Activated CD8-positive, alpha-beta T cell treated with anti-CD3 and anti-CD28 coated beads, Interleukin-2, amount 10 ng/mL, durations not matched to agents 7 days and 5 days (primary cell): Measurements from ENCODE around the gene TFRC. TPM values are rescaled to one million over a fixed set of nuclear protein-coding genes. Genes with fewer than 3 reads are reported as not detected.
A peak's percentile ranks its signal among the peaks of the same experiment; 100 is the strongest.

Source experiments
- ATAC-seq: fragments of 150-1000 bp; cut with Tn5 transposase; one replicate; pipeline ENCODE4 v1.10.0; 2021; ENCODE audit warnings: moderate library complexity
- CTCF ChIA-PET: fragments of 350-600 bp; sonication (Branson Sonifier 250); formaldehyde crosslinking; loops from one replicate; lab custom pipeline; 2021; ENCODE audit warnings: antibody characterized with exemption; lab: Charles Lee
- POLR2A ChIA-PET: fragments of 350-600 bp; sonication (Branson Sonifier 250); formaldehyde crosslinking; loops from one replicate; lab custom pipeline; 2021; ENCODE audit warnings: antibody characterized with exemption; lab: Charles Lee
- DNase-seq: peaks from one replicate; pipeline ENCODE4 v3.0.0-alpha.2; 2020
- H3K27ac Mint-ChIP-seq: one replicate; pipeline ENCODE4 v1.8.0; 2021; ENCODE audit warnings: mild to moderate bottlenecking, mixed read lengths
- H3K27me3 Mint-ChIP-seq: one replicate; pipeline ENCODE4 v1.8.0; 2021; ENCODE audit warnings: low read depth, mixed read lengths
- H3K36me3 Mint-ChIP-seq: one replicate; pipeline ENCODE4 v1.8.0; 2021; ENCODE audit warnings: low read depth, mixed read lengths
- H3K4me1 Mint-ChIP-seq: one replicate; pipeline ENCODE4 v1.8.0; 2021; ENCODE audit warnings: low read depth, mixed read lengths
- H3K4me3 Mint-ChIP-seq: one replicate; pipeline ENCODE4 v1.8.0; 2021; ENCODE audit warnings: mild to moderate bottlenecking, mixed read lengths
- H3K9me3 Mint-ChIP-seq: one replicate; pipeline ENCODE4 v1.8.0; 2022; ENCODE audit warnings: mixed read lengths; ENCODE audit not compliant: insufficient read depth
- total RNA-seq, 2 experiments: library from RNA; stranded (reverse); gene quantifications; one replicate each; pipeline ENCODE4 v1.2.3, GENCODE V29; 2021

The TFRC gene
- 100 to 1,000 TPM; 282 to 298 TPM for total RNA-seq

GRCh38 chr3:196081834-196082618 is at the start of gene TFRC:
TFRC (minus strand) TSS chr3:196082090; CDS start chr3:196077099, 4,991 bp downstream.
- Mint-ChIP-seq H3K27me3 (no peaks in the 10 kb centered on the region), H3K4me3 (peak within 1 kb of the TSS; percentile 94), H3K4me1 (peaks cover 47% of the 10 kb centered on the region), H3K36me3 (peaks cover 31% of the 10 kb centered on the region), H3K9me3 (no peaks in the 10 kb centered on the region), H3K27ac (peak within 1 kb of the TSS; percentile 98)
- ATAC-seq (peak; percentile 88), DNase-seq (peak; percentile 96)
- POLR2A ChIA-PET = interaction anchor here (1.2 to 2.4 kb wide), 4 partner anchors 10 to 99 kb away, joined by 3 to 27 read pairs (median 6); no protein-coding TSS in a partner anchor
- CTCF ChIA-PET = interaction anchor here (0.8 to 3.9 kb wide), 5 partner anchors 9 to 98 kb away, joined by 3 to 24 read pairs (median 4); no protein-coding TSS in a partner anchor

GRCh38 chr3:196128172-196128843 is 46.4 kb upstream of the TFRC start:
- Mint-ChIP-seq H3K4me3 (no peak overlapping the region), H3K4me1 (peaks cover 33% of the 10 kb centered on the region), H3K9me3 (no peaks in the 10 kb centered on the region), H3K27ac (peak overlapping the region; percentile 25), H3K27me3 (no peaks in the 10 kb centered on the region), H3K36me3 (peaks cover 2% of the 10 kb centered on the region)
- no peak for DNase-seq
- ChIA-PET CTCF (interaction anchor here (1.3 to 1.6 kb wide), 6 partner anchors 9 to 55 kb away, joined by 3 to 8 read pairs (median 4); no protein-coding TSS in a partner anchor), POLR2A (interaction anchor here (1.1 to 1.7 kb wide), 4 partner anchors 11 to 51 kb away, joined by 4 to 6 read pairs (median 5); no protein-coding TSS in a partner anchor)
- ATAC-seq = no peak

GRCh38 chr3:196127308-196128040 is 45.6 kb upstream of the TFRC start:
- Mint-ChIP-seq H3K4me3 (peak overlapping the region; percentile 25), H3K27ac (peak overlapping the region; percentile 80), H3K36me3 (peaks cover 2% of the 10 kb centered on the region), H3K27me3 (no peaks in the 10 kb centered on the region), H3K9me3 (no peaks in the 10 kb centered on the region), H3K4me1 (peaks cover 42% of the 10 kb centered on the region)
- ChIA-PET CTCF (interaction anchor here (0.9 to 1.6 kb wide), 7 partner anchors 8 to 69 kb away, joined by 3 to 8 read pairs (median 3); no protein-coding TSS in a partner anchor), POLR2A (interaction anchor here (0.6 to 1.7 kb wide), 5 partner anchors 10 to 65 kb away, joined by 3 to 6 read pairs (median 5); no protein-coding TSS in a partner anchor)
- DNase-seq (peak; percentile 56), ATAC-seq (peak; percentile 73)

- ATAC-seq (no peak), DNase-seq (no peak)
- H3K4me3 Mint-ChIP-seq = no peak overlapping the region
- H3K9me3 Mint-ChIP-seq = no peaks in the 10 kb centered on the region
- H3K4me1 Mint-ChIP-seq = peaks cover 66% of the 10 kb centered on the region
- no peak overlapping the region for H3K27ac Mint-ChIP-seq
- H3K27me3 Mint-ChIP-seq = no peaks in the 10 kb centered on the region
- H3K36me3 Mint-ChIP-seq = peaks cover 2% of the 10 kb centered on the region
- POLR2A ChIA-PET = no interaction called here
- CTCF ChIA-PET = no interaction called here
Observed at GRCh38 chr3:196124608-196125007, 42.7 kb upstream of the TFRC start.

GRCh38 chr3:196122688-196123046 is 40.8 kb upstream of the TFRC start:
- Mint-ChIP-seq H3K9me3 (no peaks in the 10 kb centered on the region), H3K27ac (no peak overlapping the region), H3K27me3 (no peaks in the 10 kb centered on the region), H3K4me1 (peaks cover 64% of the 10 kb centered on the region), H3K4me3 (no peak overlapping the region), H3K36me3 (peaks cover 2% of the 10 kb centered on the region)
- POLR2A ChIA-PET = interaction anchor here (2.2 kb wide), 1 partner anchor 57 kb away, joined by 7 read pairs; no protein-coding TSS in a partner anchor
- DNase-seq (no peak), ATAC-seq (no peak)
- CTCF ChIA-PET = interaction anchor here (0.8 to 1.4 kb wide), 3 partner anchors 10 to 58 kb away, joined by 3 to 7 read pairs (median 4); no protein-coding TSS in a partner anchor

GRCh38 chr3:196122021-196122687 is 40.3 kb upstream of the TFRC start:
- H3K27ac Mint-ChIP-seq = peak overlapping the region; percentile 76
- no peaks in the 10 kb centered on the region for H3K27me3 Mint-ChIP-seq
- POLR2A ChIA-PET = interaction anchor here (0.6 to 2.2 kb wide), 2 partner anchors 38 to 57 kb away, joined by 3 to 7 read pairs; no protein-coding TSS in a partner anchor
- no peaks in the 10 kb centered on the region for H3K9me3 Mint-ChIP-seq
- H3K4me3 Mint-ChIP-seq = peak overlapping the region; percentile 10
- CTCF ChIA-PET = interaction anchor here (0.8 to 1.4 kb wide), 3 partner anchors 10 to 58 kb away, joined by 3 to 7 read pairs (median 4); no protein-coding TSS in a partner anchor
- no peak for DNase-seq
- peaks cover 59% of the 10 kb centered on the region for H3K4me1 Mint-ChIP-seq
- peaks cover 2% of the 10 kb centered on the region for H3K36me3 Mint-ChIP-seq
- no peak for ATAC-seq

- POLR2A ChIA-PET = interaction anchor here (0.6 to 2.2 kb wide), 5 partner anchors 9 to 98 kb away, joined by 3 to 7 read pairs (median 3); no protein-coding TSS in a partner anchor
- Mint-ChIP-seq H3K27me3 (no peaks in the 10 kb centered on the region), H3K4me3 (peak overlapping the region; percentile 32), H3K27ac (peak overlapping the region; percentile 76), H3K4me1 (peaks cover 51% of the 10 kb centered on the region), H3K9me3 (no peaks in the 10 kb centered on the region), H3K36me3 (peaks cover 2% of the 10 kb centered on the region)
- DNase-seq = no peak
- CTCF ChIA-PET = interaction anchor here (0.9 to 1.4 kb wide), 2 partner anchors 47 to 59 kb away, joined by 3 to 7 read pairs; no protein-coding TSS in a partner anchor
- ATAC-seq = no peak
Observed at GRCh38 chr3:196121066-196121465, 39.2 kb upstream of the TFRC start.

- Mint-ChIP-seq H3K4me3 (peak overlapping the region; percentile 32), H3K36me3 (peaks cover 2% of the 10 kb centered on the region), H3K9me3 (no peaks in the 10 kb centered on the region), H3K27me3 (no peaks in the 10 kb centered on the region), H3K4me1 (peaks cover 51% of the 10 kb centered on the region), H3K27ac (peak overlapping the region; percentile 76)
- ATAC-seq (peak; percentile 54), DNase-seq (peak; percentile 51)
- CTCF ChIA-PET = interaction anchor here (0.9 kb wide), 1 partner anchor 47 kb away, joined by 3 read pairs; no protein-coding TSS in a partner anchor
- POLR2A ChIA-PET = interaction anchor here (0.6 to 2.2 kb wide), 5 partner anchors 9 to 99 kb away, joined by 3 to 7 read pairs (median 3); no protein-coding TSS in a partner anchor
Observed at GRCh38 chr3:196120291-196120951, 38.5 kb upstream of the TFRC start.

- Mint-ChIP-seq H3K27me3 (no peaks in the 10 kb centered on the region), H3K4me3 (no peak overlapping the region), H3K36me3 (no peaks in the 10 kb centered on the region), H3K9me3 (no peaks in the 10 kb centered on the region), H3K4me1 (peaks cover 44% of the 10 kb centered on the region), H3K27ac (peak overlapping the region; percentile 51)
- ATAC-seq (no peak), DNase-seq (no peak)
- POLR2A ChIA-PET = interaction anchor here (1.1 kb wide), 1 partner anchor 10 kb away, joined by 5 read pairs; no protein-coding TSS in a partner anchor
- CTCF ChIA-PET = interaction anchor here (0.7 to 1.6 kb wide), 4 partner anchors 15 to 78 kb away, joined by 3 to 6 read pairs (median 4); no protein-coding TSS in a partner anchor
Observed at GRCh38 chr3:196117809-196118208, 35.9 kb upstream of the TFRC start.

GRCh38 chr3:196115678-196116083 is 33.8 kb upstream of the TFRC start:
- H3K9me3 Mint-ChIP-seq = no peaks in the 10 kb centered on the region
- ChIA-PET CTCF (no interaction called here), POLR2A (no interaction called here)
- peak; percentile 38 for DNase-seq
- H3K4me3 Mint-ChIP-seq = no peak overlapping the region
- no peak for ATAC-seq
- H3K27ac Mint-ChIP-seq = no peak overlapping the region
- peaks cover 32% of the 10 kb centered on the region for H3K4me1 Mint-ChIP-seq
- H3K36me3 Mint-ChIP-seq = no peaks in the 10 kb centered on the region
- H3K27me3 Mint-ChIP-seq = no peaks in the 10 kb centered on the region
